Endothelial cell of umbilical vein (primary cell): ENCODE measurements around the gene PCDH15. TPM values are rescaled to one million over a fixed set of nuclear protein-coding genes. Genes with fewer than 3 reads are reported as not detected.

Experiments used
- BruUV-seq: library from RNA; stranded (reverse); fragments of 400-500 nt; replicated peaks from 2 replicates; lab custom pipeline; 2021; lab: Mats Ljungman, UMichigan
- CTCF ChIA-PET: fragments of 300-600, 350-600 bp; sonication (Branson Sonifier 250); formaldehyde crosslinking; loops from one replicate; lab custom pipeline; 2021; ENCODE audit warnings: antibody characterized with exemption, inconsistent platforms; lab: Charles Lee
- POLR2A ChIA-PET: fragments of 300-600, 350-600 bp; sonication (Branson Sonifier 250); formaldehyde crosslinking; loops from one replicate; lab custom pipeline; 2021; ENCODE audit warnings: antibody characterized with exemption, inconsistent platforms; lab: Charles Lee
- DNase-seq: peaks from one replicate; pipeline ENCODE4 v3.0.0-alpha.2; 2011; ENCODE audit warnings: low read depth, low spot score
- FAIRE-seq: peaks from 2 replicates; lab custom pipeline; 2011; peaks lifted over from hg19 to GRCh38; lab: Jason Lieb, UNC
- H2AFZ ChIP-seq: 2 replicates; pipeline ENCODE4 v1.6.0; 2012; ENCODE audit warnings: low read depth, low read length, control low read depth, inconsistent platforms
- H3K27ac ChIP-seq: 2 replicates; pipeline ENCODE4 v1.5.1; 2011; ENCODE audit warnings: low read depth, mild to moderate bottlenecking, control low read depth, low read length, moderate library complexity; ENCODE audit not compliant: insufficient read depth
- H3K27me3 ChIP-seq, 2 experiments: 2 replicates each; pipeline versions ENCODE4 v1.6.0 to v1.6.1; 2011; ENCODE audit warnings: low read length in 2 of 2, mixed read lengths in 1 of 2; ENCODE audit not compliant: control insufficient read depth in 2 of 2, insufficient read depth in 2 of 2
- H3K36me3 ChIP-seq, 2 experiments: 2 replicates in 1 of 2; 3 replicates in 1 of 2; pipeline ENCODE4 v1.5.1; 2011; ENCODE audit warnings: low read length in 2 of 2, mild to moderate bottlenecking in 1 of 2, moderate library complexity in 1 of 2; ENCODE audit not compliant: control insufficient read depth in 2 of 2, insufficient read depth in 2 of 2; ENCODE audit errors: extremely low read depth in 1 of 2
- H3K4me1 ChIP-seq: 3 replicates; pipeline ENCODE4 v1.5.1; 2011; ENCODE audit warnings: mild to moderate bottlenecking, low read length; ENCODE audit not compliant: control insufficient read depth, insufficient read depth; ENCODE audit errors: extremely low read depth
- H3K4me2 ChIP-seq: 2 replicates; pipeline ENCODE4 v1.6.1; 2011; ENCODE audit warnings: low read length, control low read depth, mixed read lengths; ENCODE audit not compliant: insufficient read depth
- H3K4me3 ChIP-seq, 3 experiments: fragments of 200-600 bp in 1 of 3; sonication (generic), shearing (Covaris generic) in 1 of 3; replicated peaks in 1 of 3; 2 replicates each; pipeline ENCODE4 v1.5.1; 2011 to 2016; ENCODE audit warnings: control low read depth in 3 of 3, low read length in 3 of 3, mild to moderate bottlenecking in 2 of 3, inconsistent platforms in 1 of 3, low read depth in 1 of 3, moderate library complexity in 1 of 3; ENCODE audit not compliant: insufficient read depth in 1 of 3
- H3K79me2 ChIP-seq: 2 replicates; pipeline ENCODE4 v1.6.0; 2012; ENCODE audit warnings: low read length, inconsistent platforms; ENCODE audit not compliant: control insufficient read depth, insufficient read depth
- H3K9ac ChIP-seq: replicated peaks from 2 replicates; pipeline ENCODE3; 2011; ENCODE audit warnings: low read length, control low read depth; ENCODE audit not compliant: insufficient read depth; ENCODE audit errors: extremely low read depth
- H3K9me1 ChIP-seq: replicated peaks from 3 replicates; pipeline ENCODE4 v1.6.0; 2011; ENCODE audit warnings: mild to moderate bottlenecking, low read length; ENCODE audit not compliant: control insufficient read depth, insufficient read depth; ENCODE audit errors: extremely low read depth
- H3K9me3 ChIP-seq: replicated peaks from 2 replicates; pipeline ENCODE4 v1.5.1; 2012; ENCODE audit warnings: low read length, inconsistent platforms; ENCODE audit not compliant: control insufficient read depth, insufficient read depth
- H4K20me1 ChIP-seq: replicated peaks from 2 replicates; pipeline ENCODE3; 2011; ENCODE audit warnings: mild to moderate bottlenecking, low read length; ENCODE audit not compliant: control insufficient read depth, insufficient read depth; ENCODE audit errors: extremely low read depth
- CTCF ChIP-seq, 2 donors: IDR thresholded peaks; 1 replicate in 1 of 2; 2 replicates in 1 of 2; pipeline ENCODE4 v1.5.1; 2011; ENCODE audit warnings: low read length in 2 of 2, mild to moderate bottlenecking in 2 of 2, moderate library complexity in 2 of 2, control low read depth in 1 of 2, inconsistent platforms in 1 of 2, low read depth in 1 of 2; ENCODE audit not compliant: insufficient read depth in 1 of 2; ENCODE audit errors: extremely low read depth in 1 of 2
- EZH2 ChIP-seq: IDR thresholded peaks from 2 replicates; pipeline ENCODE4 v1.6.1; 2012; ENCODE audit warnings: borderline replicate concordance, low read depth, mild to moderate bottlenecking, moderate library complexity, low read length, inconsistent platforms; ENCODE audit not compliant: severe bottlenecking
- FOS ChIP-seq: IDR thresholded peaks from 2 replicates; pipeline ENCODE4 v1.6.1; 2011; ENCODE audit warnings: mild to moderate bottlenecking, low read length, moderate library complexity, borderline replicate concordance; ENCODE audit not compliant: insufficient read depth
- GATA2 ChIP-seq: IDR thresholded peaks from 2 replicates; pipeline ENCODE4 v1.7.0; 2011; ENCODE audit warnings: low read depth, mild to moderate bottlenecking, moderate library complexity, mixed read lengths, low read length; ENCODE audit not compliant: insufficient read length, insufficient read depth
- JUN ChIP-seq: IDR thresholded peaks from 2 replicates; pipeline ENCODE4 v1.6.1; 2011; ENCODE audit warnings: borderline replicate concordance, low read depth; ENCODE audit not compliant: insufficient read length, insufficient read depth
- MAX ChIP-seq: IDR thresholded peaks from 2 replicates; pipeline ENCODE4 v1.6.1; 2011; ENCODE audit not compliant: insufficient read depth, insufficient read length
- MYC ChIP-seq: IDR thresholded peaks from one replicate; pipeline ENCODE4 v1.6.1; 2011; ENCODE audit warnings: mild to moderate bottlenecking, low read depth, low read length
- POLR2A ChIP-seq: IDR thresholded peaks from 2 replicates; pipeline ENCODE4 v1.6.1; 2012; ENCODE audit warnings: low read depth, mild to moderate bottlenecking, control low read depth, low read length
- POLR2AphosphoS5 ChIP-seq: IDR thresholded peaks from 2 replicates; pipeline ENCODE4 v1.6.1; 2012; ENCODE audit warnings: low read depth, mild to moderate bottlenecking, control low read depth, low read length, moderate library complexity; ENCODE audit not compliant: insufficient read depth
- dilution Hi-C: fragments of 300-500 bp; cut with MboI; formaldehyde crosslinking; loops from one replicate; pipeline ENCODE4 v1.15.0; 2019; ENCODE audit warnings: low sequenced_read_pairs; ENCODE audit not compliant: extremely low pct_ligation_motif_present
- intact Hi-C: fragments of 100-400 bp; cut with micrococcal nuclease; formaldehyde crosslinking; loops from one replicate; pipeline ENCODE4 v1.10.0; 2022
- polyA plus RNA-seq, 4 experiments: library from polyadenylated mRNA; depleted of rRNA in 3 of 4; stranded (reverse) in 3 of 4; unstranded in 1 of 4; fragments of >200 nt; gene quantifications; 2 replicates each; pipeline versions ENCODE4 v1.2.1 to v1.2.3, GENCODE V29; 2011 to 2012; ENCODE audit warnings: missing spikeins in 1 of 4
- total RNA-seq: library from RNA; stranded (reverse); gene quantifications from 2 replicates; pipeline ENCODE4 v1.2.3, GENCODE V29; 2021

PCDH15 gene
- total and polyA plus RNA-seq, 2 donors (not counting 3 experiments of a cell fraction or from before 2014, with no cell fraction given), result 0.04 TPM; not detected in 1

GRCh38 chr10:54159924-54160323 is 641.1 kb downstream of the PCDH15 start:
- no peak for TF ChIP-seq MYC
- dilution Hi-C loops (no loop called here), intact Hi-C loops (no loop called here)
- Histone ChIP-seq H4K20me1 (no peaks in the 10 kb centered on the region), H3K9me3 (no peaks in the 10 kb centered on the region), H3K9ac (no peak overlapping the region), H3K79me2 (no peaks in the 10 kb centered on the region), H3K4me3 (no peak overlapping the region), H3K27ac (no peak overlapping the region), H3K27me3 (no peaks in the 10 kb centered on the region), H3K4me1 (no peaks in the 10 kb centered on the region), H3K9me1 (no peaks in the 10 kb centered on the region), H3K4me2 (no peak overlapping the region), H3K36me3 (no peaks in the 10 kb centered on the region), H2AFZ (no peak overlapping the region)
- no peak for DNase-seq
- ChIA-PET CTCF (no interaction called here), POLR2A (no interaction called here)
- no TSS peak for BruUV-seq
- no peak for FAIRE-seq

- no peaks in the 10 kb centered on the region for H3K27me3 ChIP-seq
- H2AFZ ChIP-seq, result no peak overlapping the region
- TF ChIP-seq JUN (no peak), GATA2 (no peak), MYC (no peak), CTCF (IDR thresholded peaks at IDR 0.05; ENCODE audit: extremely low read depth in 1 of 2, insufficient read depth in 1 of 2, low read depth in 1 of 2, low read length in 2 of 2) (no peak), POLR2A (no peak), EZH2 (no peak), FOS (no peak), POLR2AphosphoS5 (no peak), MAX (no peak)
- dilution Hi-C loops, result no loop called here
- H3K4me1 ChIP-seq, result no peaks in the 10 kb centered on the region
- no peak overlapping the region for H3K4me3 ChIP-seq
- H3K9me3 ChIP-seq, result no peaks in the 10 kb centered on the region
- H3K27ac ChIP-seq, result no peak overlapping the region
- CTCF ChIA-PET, result no interaction called here
- no peaks in the 10 kb centered on the region for H3K79me2 ChIP-seq
- BruUV-seq, result no TSS peak
- DNase-seq (no peak), FAIRE-seq (no peak)
- no peaks in the 10 kb centered on the region for H3K36me3 ChIP-seq
- no peak overlapping the region for H3K4me2 ChIP-seq
- intact Hi-C loops, result no loop called here
- H3K9me1 ChIP-seq, result no peaks in the 10 kb centered on the region
- POLR2A ChIA-PET, result no interaction called here
- no peak overlapping the region for H3K9ac ChIP-seq
- H4K20me1 ChIP-seq, result no peaks in the 10 kb centered on the region
These were observed 652.5 kb downstream of the PCDH15 start for GRCh38 chr10:54148508-54148907.
